ENCODE data around the gene IL20RA.
"Not testable (repeated sequence)": the region's sequence is repeated elsewhere in the genome, so short reads cannot be mapped to it uniquely, and the experiment has no call there.

The IL20RA gene, protein sequence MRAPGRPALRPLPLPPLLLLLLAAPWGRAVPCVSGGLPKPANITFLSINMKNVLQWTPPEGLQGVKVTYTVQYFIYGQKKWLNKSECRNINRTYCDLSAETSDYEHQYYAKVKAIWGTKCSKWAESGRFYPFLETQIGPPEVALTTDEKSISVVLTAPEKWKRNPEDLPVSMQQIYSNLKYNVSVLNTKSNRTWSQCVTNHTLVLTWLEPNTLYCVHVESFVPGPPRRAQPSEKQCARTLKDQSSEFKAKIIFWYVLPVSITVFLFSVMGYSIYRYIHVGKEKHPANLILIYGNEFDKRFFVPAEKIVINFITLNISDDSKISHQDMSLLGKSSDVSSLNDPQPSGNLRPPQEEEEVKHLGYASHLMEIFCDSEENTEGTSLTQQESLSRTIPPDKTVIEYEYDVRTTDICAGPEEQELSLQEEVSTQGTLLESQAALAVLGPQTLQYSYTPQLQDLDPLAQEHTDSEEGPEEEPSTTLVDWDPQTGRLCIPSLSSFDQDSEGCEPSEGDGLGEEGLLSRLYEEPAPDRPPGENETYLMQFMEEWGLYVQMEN

GRCh38 chr6:137044366-137045221 lies at the start of gene IL20RA:
Gene IL20RA, minus strand, starts transcription at chr6:137044965. Its CDS starts 237 bp downstream, at chr6:137044728.
- DNase-seq (ENCODE audit: low read depth in 2 of 2, low spot score in 1 of 2): no peak

GRCh38 chr6:137093183-137094069 lies 48.7 kb upstream of the IL20RA start:
- DNase-seq (ENCODE audit: low read depth in 2 of 2, low spot score in 1 of 2): no peak

DNA sequence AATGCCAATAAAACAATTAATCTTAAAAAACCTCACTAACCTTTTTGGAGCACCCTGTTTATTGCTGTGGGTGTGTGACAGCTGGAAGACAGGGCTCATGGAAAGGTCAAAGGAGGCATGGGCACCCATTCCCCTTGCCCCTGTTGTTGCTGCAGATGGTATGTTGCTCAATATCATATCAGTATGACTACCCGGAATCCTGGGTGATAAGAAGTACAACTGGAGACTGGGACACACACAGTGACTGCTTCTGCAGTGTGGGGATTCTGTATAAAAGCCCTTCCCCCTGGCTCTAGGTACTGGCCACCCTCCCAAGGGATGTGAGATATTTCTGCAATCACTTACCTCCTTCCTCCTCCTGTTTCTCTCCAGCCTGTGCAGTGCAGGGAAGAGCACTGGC lies 47.3 kb upstream of the IL20RA start:
- no peak for DNase-seq (ENCODE audit: low read depth in 2 of 2, low spot score in 1 of 2)

GRCh38 chr6:137089305-137089704 lies 44.5 kb upstream of the IL20RA start:
- DNase-seq (ENCODE audit: low read depth in 2 of 2, low spot score in 1 of 2): no peak

GRCh38 chr6:137087902-137088301 lies 43.1 kb upstream of the IL20RA start:
- DNase-seq (ENCODE audit: low read depth in 2 of 2, low spot score in 1 of 2): no peak

DNA sequence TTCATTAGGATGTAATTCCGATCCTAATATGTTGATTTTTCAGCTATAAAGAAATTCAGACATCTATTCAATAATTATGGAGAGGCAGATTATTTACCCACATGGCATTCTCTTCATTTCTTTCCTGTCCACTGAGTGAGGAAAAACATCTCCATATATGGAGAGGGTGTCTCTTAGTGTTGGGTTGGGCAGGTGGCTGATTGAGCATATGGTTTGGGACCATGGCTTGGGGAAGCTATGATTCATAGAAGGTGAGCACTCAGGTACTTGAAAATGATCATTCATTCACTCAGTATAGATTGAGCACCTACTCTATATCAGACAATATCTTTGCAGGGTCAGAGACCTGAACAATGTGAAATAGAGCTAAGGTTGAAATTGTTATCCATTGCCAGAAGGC lies 41.3 kb upstream of the IL20RA start:
- DNase-seq (ENCODE audit: low read depth in 2 of 2, low spot score in 1 of 2): no peak

DNA sequence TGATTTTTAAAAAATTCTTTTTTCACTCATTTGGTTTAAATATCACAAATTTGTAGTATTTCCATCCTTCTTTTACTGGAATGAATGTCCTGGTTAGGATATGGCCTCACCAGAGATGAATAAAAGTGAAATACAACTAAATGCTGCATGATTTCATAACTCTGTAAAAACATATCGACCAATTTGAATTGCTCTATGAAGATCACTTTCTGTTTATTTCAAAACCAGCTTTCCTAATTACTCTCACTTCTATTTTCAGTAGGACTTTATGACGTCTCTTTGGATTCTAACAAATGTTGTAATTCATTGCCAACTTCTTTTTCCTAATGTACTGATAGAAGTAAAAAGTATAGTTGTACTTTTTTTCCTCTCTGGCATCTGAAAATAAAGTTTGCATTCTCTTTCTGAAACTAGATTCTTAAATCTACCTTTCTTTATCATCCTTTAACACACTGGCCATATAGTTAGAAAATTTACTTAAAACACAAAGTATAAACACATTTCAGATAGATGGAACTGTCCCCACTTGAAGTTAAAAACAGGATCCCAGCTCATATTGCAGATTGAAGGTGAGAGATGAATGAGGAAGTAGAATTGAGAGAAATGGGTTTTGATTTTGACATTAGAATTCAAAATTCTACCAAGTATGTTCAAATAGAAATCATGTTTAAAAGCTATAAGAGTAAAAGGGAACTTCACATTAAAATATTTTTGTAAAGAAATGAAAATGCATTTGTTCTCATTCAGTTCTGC lies 40.3 kb upstream of the IL20RA start:
- no peak for DNase-seq (ENCODE audit: low read depth in 2 of 2, low spot score in 1 of 2)

- DNase-seq (ENCODE audit: low read depth in 2 of 2, low spot score in 1 of 2): no peak
Observed at GRCh38 chr6:137084090-137084489, 39.3 kb upstream of the IL20RA start.

DNA sequence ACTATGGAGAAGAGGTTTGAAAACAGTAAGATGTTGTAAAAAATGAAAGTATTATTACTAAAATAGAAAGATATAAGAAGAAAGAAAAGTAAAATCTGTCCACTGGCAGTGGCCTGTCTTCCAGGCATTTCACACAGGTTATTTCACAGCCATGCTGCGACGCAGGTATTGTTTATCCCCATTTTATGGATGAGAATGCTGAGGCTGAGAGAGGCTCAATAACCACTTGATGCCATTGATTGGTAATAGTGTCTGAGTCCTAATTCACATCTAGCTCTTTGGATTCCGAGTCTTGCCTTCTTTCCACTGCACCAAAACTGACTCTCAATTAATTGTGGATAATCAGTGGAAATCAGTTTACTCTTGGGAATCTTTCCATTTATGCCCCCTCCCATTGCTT lies 37.2 kb upstream of the IL20RA start:
- no peak for DNase-seq (ENCODE audit: low read depth in 2 of 2, low spot score in 1 of 2)

DNA sequence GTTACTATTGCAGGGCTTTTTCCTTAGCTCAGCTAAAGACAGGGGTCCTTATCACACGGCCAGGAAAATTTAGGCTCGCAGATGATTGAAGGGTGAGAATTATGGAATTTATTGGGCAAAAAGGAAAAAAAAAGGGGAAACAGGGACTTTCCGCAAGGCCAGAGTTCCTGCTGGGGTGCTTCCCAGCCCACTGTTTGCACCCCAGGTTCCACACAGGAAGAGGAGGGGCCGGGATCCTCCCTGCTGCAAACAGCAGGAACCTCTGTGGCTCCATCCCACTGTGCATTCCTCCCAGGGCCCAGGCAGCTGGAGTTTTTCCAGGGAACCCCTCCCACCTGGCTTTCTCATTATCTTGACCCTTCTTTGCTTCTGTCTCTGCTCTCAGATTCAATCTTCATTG lies 35.9 kb upstream of the IL20RA start:
- no peak for DNase-seq (ENCODE audit: low read depth in 2 of 2, low spot score in 1 of 2)

DNA sequence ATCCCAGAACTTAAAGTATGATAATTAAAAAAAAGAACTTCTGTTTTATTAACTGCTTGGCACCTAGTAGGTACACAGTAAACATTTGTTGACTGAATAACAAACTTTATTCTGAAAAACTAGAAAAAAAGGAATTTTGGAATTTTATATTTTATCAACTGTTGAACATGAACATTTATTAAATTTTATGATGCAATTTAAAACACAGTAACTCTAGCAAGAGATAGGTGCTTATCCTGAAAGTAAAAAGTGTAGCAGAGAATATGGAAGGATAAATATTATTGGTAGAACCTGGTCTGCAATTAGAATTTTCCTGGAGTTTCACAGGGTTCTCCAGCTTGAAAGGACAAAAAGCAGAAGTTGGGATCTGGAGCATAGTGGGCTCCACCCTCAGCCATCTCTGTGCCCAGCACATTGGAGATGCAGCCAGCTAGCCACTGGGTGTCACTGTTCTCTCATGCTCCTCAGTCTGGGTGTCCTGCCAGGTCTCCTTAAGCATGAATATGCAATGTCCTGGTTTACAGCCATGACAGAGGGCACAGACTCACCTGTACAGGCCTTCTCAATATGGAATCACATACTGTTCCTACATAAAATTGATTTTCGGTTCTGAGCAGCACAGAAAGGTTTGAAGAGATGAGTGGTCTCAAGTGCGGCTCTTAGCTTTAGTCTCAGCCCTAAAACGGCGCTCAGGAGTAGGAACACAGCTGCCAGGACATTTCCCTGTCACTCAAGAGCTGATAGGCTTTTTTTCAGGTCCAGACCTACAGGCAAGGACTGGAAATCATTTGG lies 31.7 kb upstream of the IL20RA start:
- DNase-seq (ENCODE audit: low read depth in 2 of 2, low spot score in 1 of 2): peak in 1 of 2 donors; percentile 8

DNA sequence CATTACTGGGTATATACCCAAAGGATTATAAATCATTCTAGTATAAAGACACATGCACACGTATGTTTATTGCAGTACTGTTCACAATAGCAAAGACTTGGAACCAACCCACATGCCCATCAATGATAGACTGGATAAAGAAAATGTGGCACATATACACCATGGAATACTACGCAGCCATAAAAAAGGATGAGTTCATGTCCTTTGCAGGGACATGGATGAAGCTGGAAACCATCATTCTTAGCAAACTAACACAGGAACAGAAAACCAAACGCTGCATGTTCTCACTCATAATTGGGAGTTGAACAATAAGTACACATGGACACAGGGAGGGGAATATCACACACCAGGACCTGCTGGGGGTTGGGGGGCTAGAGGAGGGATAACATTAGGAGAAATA lies 31.0 kb upstream of the IL20RA start:
- not testable (repeated sequence) for DNase-seq (ENCODE audit: low read depth in 2 of 2, low spot score in 1 of 2)

GRCh38 chr6:137070303-137070702 lies 25.5 kb upstream of the IL20RA start:
- no peak for DNase-seq (ENCODE audit: low read depth in 2 of 2, low spot score in 1 of 2)

GRCh38 chr6:137067399-137067798 lies 22.6 kb upstream of the IL20RA start:
- DNase-seq (ENCODE audit: low read depth in 2 of 2, low spot score in 1 of 2): no peak

DNA sequence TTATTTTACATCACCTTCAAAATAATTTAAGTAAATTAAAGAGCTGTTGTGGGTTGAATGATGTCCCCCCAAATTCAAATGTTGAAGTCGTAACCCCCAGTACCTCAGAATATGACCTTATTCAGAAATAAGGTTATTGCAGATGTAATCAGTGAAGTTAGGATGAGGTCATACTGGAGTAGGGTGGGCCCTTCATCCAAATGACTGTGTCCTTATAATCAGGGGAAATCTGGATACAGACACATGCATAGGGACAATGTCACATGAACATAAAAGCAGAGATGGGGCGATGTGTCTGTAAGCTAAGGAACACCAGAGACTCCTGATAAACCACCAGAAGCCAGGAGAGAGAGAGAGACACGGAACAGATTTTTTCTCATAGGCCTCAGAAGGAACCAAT lies 13.3 kb upstream of the IL20RA start:
- DNase-seq (ENCODE audit: low read depth in 2 of 2, low spot score in 1 of 2): no peak

GRCh38 chr6:137056121-137056880 lies 11.5 kb upstream of the IL20RA start:
- DNase-seq (ENCODE audit: low read depth in 2 of 2, low spot score in 1 of 2): no peak

- no peak for DNase-seq (ENCODE audit: low read depth in 2 of 2, low spot score in 1 of 2)
Observed at GRCh38 chr6:137051790-137052472, 7.2 kb upstream of the IL20RA start.

GRCh38 chr6:137049095-137049494 lies 4.3 kb upstream of the IL20RA start:
- DNase-seq (ENCODE audit: low read depth in 2 of 2, low spot score in 1 of 2): no peak
